ENCODE measurements around the gene IQGAP3.
"Not testable (repeated sequence)": the region's sequence is repeated elsewhere in the genome, so short reads cannot be mapped to it uniquely, and the experiment has no call there.

Gene IQGAP3
- total RNA-seq = 0 to 0.28 reads per million in 2 donors

DNA sequence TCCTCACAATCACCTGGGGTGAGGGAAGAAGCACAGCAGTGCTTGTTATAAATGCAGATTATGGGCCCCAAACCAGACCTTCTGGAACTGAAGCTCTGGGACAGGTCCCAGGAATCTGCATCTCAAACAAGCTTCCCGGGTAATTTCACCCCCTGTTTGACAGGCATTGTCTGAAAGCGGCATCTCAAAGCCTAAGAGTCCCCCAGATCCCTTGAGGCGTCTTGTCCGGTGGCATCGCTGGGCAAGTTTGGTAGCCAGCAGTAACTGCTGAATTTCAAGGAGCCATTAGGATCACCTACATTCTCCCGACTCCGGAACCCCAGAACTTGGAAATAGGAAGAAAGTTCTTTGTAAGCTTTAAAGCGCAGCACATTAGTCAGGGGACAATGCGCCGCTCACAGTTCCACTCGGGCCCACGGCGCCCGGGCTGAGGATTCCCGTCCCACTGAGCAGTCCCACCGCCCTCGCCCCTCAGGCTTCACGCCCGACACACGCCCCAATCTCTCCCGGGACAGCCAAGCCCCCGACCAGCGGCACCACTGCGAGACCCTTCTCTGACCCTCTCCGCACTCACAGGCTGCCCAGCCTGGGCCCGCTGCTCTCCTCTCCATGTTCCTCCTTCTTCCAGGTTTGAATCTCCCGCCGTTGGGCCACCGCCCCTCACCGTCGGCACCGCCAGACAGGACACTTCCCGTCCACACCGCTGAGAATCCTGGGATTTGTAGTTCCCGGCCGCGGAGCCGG is at the start of gene IQGAP3:
TSS of gene IQGAP3 (minus strand) at position 647 of the 744 bp plus-strand sequence. CDS start at position 611, 36 bp downstream.
- DNase-seq = peak; percentile 61

DNA sequence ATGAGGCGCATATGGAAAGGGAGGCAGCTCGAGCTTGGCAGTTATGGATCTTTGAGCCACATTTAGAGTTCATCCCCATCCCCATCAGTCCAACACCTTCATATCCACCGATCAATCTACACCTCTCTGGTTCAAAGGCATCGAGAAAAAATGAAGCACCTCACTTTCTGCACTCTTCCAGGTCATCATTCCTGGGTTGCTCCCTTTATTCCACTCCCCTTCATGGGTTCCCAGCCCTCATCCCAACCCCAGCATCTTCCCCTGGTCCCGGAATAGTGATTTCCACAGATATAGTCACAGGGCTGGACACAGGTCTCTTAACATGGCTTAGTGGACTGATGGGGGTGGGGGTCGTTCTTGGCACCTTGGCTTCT is 47.2 kb upstream of the IQGAP3 start:
- no peak for DNase-seq

GRCh38 chr1:156618853-156619581 is 46.7 kb upstream of the IQGAP3 start, which contains the start of gene HAPLN2:
TSS of gene HAPLN2 (plus strand) at chr1:156619415. CDS start at chr1:156623491, 4,076 bp downstream.
- DNase-seq = no peak

DNA sequence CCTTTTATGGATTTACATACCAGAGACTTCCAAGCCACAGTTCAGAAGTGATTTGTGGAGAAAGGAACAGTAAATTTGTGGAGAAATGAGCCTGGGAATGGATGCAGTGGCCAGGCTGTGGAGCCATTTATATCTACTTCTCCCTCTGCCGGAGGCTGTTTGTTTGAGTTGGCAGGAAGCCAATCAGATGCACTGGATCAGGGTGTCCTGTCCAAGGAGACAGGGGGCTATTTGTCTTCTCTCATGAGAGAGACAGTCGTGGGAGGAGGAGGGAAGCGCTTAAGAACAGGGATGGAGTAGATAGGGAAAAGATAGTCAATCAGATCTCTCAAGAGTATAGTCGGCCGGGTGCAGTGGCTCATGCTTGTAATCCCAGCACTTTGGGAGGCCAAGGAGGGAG is 44.1 kb upstream of the IQGAP3 start:
- DNase-seq = no peak

GRCh38 chr1:156615946-156616345 is 43.6 kb upstream of the IQGAP3 start:
- no peak for DNase-seq

- DNase-seq = no peak
Measured at GRCh38 chr1:156612666-156613065, 40.3 kb upstream of the IQGAP3 start.

DNA sequence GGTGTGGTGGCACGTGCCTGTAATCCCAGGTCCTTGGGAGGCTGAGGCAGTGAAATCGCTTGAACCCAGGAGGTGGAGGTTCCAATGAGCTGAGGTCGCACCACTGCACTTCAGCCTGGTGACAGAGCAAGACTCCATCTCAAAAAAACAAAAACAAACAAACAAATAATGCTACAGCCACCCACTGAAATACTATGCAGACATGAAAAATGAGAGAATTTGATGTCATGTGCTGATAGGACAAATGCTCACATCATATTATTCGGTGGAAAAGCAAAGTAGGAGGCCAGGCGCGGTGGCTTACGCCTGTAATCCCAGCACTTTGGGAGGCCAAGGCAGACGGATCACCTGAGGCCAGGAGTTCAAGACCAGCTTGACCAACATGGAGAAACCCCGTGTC is 37.7 kb upstream of the IQGAP3 start:
- not testable (repeated sequence) for DNase-seq

DNA sequence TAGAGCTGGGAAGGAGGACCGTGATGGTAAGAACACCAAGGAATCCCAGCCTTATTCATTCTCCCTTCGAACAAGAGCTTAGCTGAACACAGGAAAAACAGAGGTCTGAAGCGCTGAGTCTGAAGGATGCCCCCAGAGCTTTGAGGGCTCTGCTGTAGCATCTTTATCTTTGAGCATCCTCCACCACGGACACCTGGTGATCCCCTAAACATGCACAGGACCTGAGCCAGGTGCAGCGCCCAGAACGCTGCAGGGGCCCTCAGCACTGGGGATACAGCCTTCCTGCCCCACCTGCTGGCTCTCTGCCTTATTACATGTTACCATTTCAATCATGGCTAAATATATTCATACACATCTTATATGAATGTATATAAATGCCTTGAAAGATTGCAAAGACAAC is 36.6 kb upstream of the IQGAP3 start:
- DNase-seq = peak; percentile 46

DNA sequence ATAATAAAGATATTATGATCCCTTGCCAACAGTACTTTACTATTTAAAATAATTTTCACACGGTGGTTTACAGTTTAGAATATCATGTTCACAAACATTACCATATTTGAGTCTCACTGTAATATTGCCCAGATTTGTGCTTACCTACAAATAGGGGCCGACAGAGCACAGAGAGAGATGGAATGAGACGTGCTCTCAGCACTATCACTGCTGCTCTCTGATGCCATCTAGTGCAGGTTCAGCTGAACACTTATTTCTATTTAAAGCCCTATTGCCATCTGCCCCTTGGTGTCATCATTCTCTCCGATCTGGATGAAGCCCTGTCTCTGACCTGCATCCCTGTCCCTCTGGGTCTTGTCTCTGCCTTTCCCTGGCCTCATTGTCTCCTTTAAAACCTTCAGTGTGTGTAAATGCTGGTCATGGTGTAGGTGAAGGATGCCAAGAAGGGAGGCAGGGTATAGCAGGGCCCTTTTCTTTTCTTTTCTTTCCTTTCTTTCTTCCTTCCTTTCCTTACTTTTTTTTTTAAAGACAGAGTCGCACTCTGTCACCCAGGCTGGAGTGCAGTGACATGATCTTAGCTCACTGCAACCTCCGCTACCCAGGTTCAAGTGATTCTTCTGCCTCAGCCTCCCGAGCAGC is 35.8 kb upstream of the IQGAP3 start:
- peak; percentile 36 for DNase-seq

- not testable (repeated sequence) for DNase-seq
Measured at GRCh38 chr1:156607344-156607743, 35.0 kb upstream of the IQGAP3 start.

- DNase-seq = no peak
Measured at GRCh38 chr1:156602557-156602993, 30.2 kb upstream of the IQGAP3 start.

DNA sequence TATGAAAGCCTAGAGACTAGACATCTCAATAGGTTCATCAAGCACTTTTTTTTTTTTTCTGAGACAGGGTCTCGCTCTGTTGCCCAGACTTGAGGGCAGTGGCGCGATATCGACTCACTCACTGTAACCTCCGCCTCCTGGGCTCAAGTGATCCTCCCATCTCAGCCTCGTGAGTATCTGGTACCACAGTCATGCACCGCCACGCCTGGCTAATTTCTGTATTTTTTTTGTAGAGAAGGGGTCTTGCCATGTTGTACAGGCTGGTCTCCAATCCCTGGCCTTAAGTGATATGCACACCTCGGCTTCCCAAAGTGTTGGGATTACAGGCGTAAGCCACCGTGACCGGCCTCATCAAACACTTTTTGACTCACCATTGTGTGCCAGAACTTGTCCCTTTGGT is 29.5 kb upstream of the IQGAP3 start:
- no peak for DNase-seq

DNA sequence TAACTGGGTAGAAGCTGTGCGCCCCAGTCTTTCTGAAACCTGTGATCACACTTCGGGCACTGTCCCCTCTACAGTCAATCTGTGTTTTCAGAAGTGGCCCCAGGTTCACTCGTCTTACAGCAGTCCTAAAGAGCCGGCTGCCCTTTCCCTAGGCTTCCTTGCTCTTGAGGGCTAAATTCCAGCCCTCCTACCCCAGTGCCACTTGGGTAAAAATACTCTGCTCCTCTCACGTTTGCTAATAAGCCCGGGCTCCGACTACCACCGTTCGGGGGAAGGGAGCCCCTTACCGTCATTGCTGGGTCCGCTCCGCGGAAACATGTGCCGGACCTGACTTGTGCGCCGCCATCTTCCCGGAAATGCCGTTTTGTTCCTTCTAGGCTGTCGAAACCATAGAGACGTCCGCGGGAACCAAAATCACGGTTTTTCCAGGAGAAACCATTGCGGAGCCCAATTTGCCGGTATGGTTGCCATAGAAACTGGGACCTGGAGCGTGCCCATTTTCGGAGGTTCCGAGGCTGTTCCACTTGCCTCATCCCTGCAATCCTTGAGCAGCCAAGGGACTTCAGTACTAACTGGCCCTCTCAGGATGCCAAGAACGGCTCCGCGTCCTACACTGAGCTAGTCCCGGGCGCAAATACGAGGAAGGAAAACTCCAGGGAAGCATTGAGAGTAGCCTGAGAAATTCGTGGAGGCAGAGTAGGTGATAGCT is 28.9 kb upstream of the IQGAP3 start, which contains the start of gene GPATCH4:
TSS of gene GPATCH4 (minus strand) at position 358 of the 709 bp plus-strand sequence.
- peak; percentile 64 for DNase-seq

- no peak for DNase-seq
Measured at GRCh38 chr1:156600733-156601121, 28.4 kb upstream of the IQGAP3 start.

DNA sequence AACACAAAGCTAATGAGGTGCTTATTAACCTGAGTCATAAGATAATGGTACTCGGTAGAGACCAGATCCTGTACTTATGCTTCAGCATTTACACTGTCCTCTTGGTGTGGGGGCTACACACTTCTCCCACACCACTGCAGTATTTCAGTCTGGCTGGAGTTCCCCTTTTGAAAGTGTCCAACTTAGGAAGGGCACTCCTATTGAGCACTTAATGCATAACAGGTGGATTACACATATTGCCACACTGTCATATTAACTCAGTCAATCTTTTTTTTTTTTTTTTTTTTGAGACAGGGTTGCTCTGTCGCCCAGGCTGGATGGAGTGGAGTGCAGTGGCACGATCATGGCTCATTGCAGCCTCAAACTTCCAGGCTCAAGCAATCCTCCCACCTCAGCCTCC is 27.4 kb upstream of the IQGAP3 start:
- no peak for DNase-seq

- DNase-seq = no peak
Measured at GRCh38 chr1:156598731-156599432, 26.5 kb upstream of the IQGAP3 start.

- DNase-seq = no peak
Measured at GRCh38 chr1:156598125-156598524, 25.8 kb upstream of the IQGAP3 start.

DNA sequence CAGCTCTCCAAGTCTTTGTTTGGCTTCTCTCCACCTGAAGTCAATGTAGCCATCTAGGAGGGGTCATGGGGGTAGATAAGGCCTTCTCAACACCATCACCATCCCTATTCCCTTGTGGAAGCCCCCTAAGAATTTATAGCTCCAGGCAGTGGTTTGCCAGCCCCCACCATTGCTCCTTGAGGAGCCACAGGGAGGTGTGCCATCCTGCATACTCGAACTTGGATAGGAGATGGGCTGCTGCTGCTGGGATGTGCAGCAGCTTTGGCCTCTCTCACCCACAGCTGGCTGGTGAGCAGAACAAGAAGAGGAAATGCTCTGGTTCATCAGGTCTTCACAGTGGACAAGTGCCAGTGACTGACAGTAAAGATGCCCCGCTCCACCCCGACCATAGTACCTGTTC is 24.1 kb upstream of the IQGAP3 start:
- DNase-seq = no peak

- no peak for DNase-seq
Measured at GRCh38 chr1:156595016-156595415, 22.7 kb upstream of the IQGAP3 start.

- DNase-seq = no peak
Measured at GRCh38 chr1:156594190-156594589, 21.8 kb upstream of the IQGAP3 start.

DNA sequence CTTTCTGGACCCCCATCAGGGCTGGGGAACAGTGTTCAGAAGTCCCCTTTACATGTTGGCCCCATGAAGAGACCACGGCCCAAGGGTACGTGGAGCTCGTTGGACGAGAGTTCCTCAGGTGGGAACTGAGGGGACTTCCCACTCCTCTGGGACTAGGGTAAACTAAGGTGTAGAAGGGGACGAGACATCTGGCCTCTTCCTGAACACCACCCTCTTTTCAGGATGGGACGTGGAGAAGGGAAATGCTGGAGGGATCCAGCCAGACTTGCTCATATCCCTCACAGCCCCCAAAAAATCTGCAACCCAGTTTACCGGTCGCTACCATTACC is 21.3 kb upstream of the IQGAP3 start:
- no peak for DNase-seq

- no peak for DNase-seq
Measured at GRCh38 chr1:156592910-156593660, 20.7 kb upstream of the IQGAP3 start.

Data from T-helper 9 cell (primary cell).